Measurements from ENCODE around the gene SERPINB10.
A peak's percentile ranks its signal among the peaks of the same experiment; 100 is the strongest.

The SERPINB10 gene

GRCh38 chr18:63949068-63949737, 41.4 kb downstream of the SERPINB10 start, which contains the start of gene HMSD:
HMSD (plus strand) TSS chr18:63949301; CDS start chr18:63953456, 4,155 bp downstream.
- peak; percentile 18 for DNase-seq

GRCh38 chr18:63951302-63951705, 43.5 kb downstream of the SERPINB10 start:
- no peak for DNase-seq

GRCh38 chr18:63953811-63954210, 46.1 kb downstream of the SERPINB10 start:
- DNase-seq: no peak

GRCh38 chr18:63956755-63957154, 49.0 kb downstream of the SERPINB10 start:
- no peak for DNase-seq

DNA sequence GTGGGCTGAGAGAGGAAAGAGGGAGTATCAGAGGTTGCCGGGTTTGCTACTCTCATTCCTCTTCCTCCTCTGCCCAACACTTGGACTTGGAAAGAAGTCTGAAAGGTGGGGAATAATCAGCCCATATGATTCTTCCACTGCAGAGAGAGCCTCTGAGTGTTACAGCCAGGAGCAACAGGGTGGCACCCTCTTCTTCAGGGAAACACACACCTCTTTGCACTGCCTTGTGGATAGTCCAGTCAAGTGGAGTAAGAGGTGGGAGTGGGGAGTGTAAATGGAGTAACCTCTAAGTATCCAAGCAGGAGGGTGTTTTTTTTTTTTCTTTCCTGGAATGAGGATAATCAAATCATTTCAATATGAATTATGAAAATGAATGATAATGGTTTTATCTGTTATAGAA, 53.1 kb downstream of the SERPINB10 start:
- DNase-seq: no peak

GRCh38 chr18:63961435-63961980, 53.8 kb downstream of the SERPINB10 start:
- no peak for DNase-seq

GRCh38 chr18:63962137-63962536, 54.4 kb downstream of the SERPINB10 start:
- DNase-seq: no peak

GRCh38 chr18:63963615-63964256, 56.0 kb downstream of the SERPINB10 start:
- peak; percentile 34 for DNase-seq

DNA sequence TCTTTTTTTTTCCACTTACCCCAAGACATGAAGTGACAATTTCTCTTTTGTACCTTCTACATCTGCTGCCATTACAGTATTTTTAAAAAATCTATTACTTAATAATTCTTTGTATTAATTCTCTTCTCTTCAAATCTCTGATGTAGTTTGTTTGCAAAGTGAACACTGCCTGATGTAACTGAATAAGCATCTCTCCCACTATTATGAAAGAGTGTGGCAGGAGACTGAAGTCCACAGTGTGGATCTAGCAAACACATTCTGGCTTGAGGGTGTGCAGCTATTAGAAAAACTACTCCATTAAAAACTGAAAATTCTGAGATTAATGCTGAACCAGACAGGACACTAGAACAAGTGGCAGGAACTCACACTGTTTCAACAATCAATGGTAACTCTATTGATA, 57.1 kb downstream of the SERPINB10 start:
- no peak for DNase-seq

GRCh38 chr18:63965716-63966330, 58.1 kb downstream of the SERPINB10 start:
- DNase-seq: no peak

GRCh38 chr18:63969942-63970808, 62.4 kb downstream of the SERPINB10 start, which contains the start of gene SERPINB8:
SERPINB8 (plus strand) TSS chr18:63970081; CDS start chr18:63978309, 8,228 bp downstream.
- peak; percentile 69 for DNase-seq

DNA sequence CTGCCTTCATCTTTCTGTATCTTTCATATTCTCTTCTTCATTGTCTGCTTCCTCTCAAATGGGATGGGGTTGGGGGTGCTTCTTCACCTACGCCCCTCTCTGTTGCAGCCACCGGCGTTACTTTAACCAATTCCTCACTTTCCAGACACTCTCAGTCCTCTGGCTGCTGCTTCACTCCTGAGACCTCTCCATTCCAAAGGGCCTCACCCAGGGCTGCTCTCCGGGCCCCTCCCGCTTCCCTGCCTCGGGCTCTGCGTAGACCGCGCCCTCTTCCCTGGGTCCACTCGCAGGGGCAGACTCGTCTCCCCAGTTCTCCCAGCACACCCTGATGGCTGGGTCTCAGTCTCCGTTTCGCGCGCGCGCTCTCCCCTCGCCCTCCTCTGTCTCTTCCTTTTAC, 63.0 kb downstream of the SERPINB10 start:
- DNase-seq: no peak

- DNase-seq: no peak
Observed at GRCh38 chr18:63971320-63972001, 63.7 kb downstream of the SERPINB10 start.

- no peak for DNase-seq
Observed at GRCh38 chr18:63972002-63972376, 64.2 kb downstream of the SERPINB10 start.

GRCh38 chr18:63974991-63975390, 67.2 kb downstream of the SERPINB10 start:
- no peak for DNase-seq

DNA sequence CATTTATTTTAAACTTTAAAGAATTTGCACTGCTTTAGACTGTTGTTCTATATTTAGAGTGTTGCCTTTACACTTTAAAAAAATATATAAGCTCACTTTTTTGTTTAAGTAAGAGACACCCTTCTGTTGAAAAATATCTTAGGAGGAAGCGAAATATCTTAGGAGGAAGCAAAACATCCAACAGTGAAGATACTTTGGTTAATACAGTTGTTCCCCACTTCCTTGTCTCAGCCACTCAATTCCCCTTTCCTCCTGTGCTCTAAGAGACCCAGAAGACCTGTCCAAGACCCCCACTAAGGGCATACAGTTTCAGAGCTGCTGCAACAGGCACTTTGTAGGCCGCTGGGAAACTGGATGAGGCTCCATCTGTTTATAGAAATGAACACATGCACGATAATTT, 67.9 kb downstream of the SERPINB10 start:
- DNase-seq: no peak

GRCh38 chr18:63977040-63977439, 69.3 kb downstream of the SERPINB10 start:
- DNase-seq: no peak

DNA sequence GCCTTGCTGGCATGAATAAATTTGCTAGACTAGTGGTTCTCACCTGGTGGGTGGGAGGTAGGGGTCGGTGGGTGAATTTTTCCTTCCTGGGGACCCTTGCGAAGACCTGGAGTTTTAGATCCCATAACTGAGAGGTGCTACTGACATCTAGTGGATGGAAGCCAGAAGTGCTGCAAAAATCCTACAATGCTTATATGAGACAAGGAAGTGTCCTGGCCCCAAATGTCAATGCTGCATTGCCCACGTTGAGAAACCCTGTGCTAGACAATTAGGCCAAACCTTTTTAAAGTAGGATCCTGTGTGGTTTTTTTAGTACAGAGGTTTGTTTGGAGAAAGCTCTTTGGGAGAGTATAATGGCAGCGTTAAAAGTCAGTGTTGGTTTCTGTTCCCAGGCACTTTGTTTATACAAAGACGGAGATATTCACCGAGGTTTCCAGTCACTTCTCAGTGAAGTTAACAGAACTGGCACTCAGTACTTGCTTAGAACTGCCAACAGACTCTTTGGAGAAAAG, 71.7 kb downstream of the SERPINB10 start:
- peak; percentile 14 for DNase-seq

- DNase-seq: no peak
Observed at GRCh38 chr18:63980027-63980426, 72.3 kb downstream of the SERPINB10 start.

- no peak for DNase-seq
Observed at GRCh38 chr18:63980896-63981460, 73.2 kb downstream of the SERPINB10 start.

- no peak for DNase-seq
Observed at GRCh38 chr18:63981719-63982118, 74.0 kb downstream of the SERPINB10 start.

All from effector CD4-positive, alpha-beta T cell (primary cell).